Uterus (tissue), 2 donors: ENCODE results near the gene PPFIA3.

Source experiments
- POLR2A ChIP-seq, 2 donors: fragments of 450-650 bp; IDR thresholded peaks; one replicate each; pipeline ENCODE4 v1.6.1; 2016; ENCODE audit warnings: antibody characterized with exemption in 2 of 2, mild to moderate bottlenecking in 1 of 2, moderate library complexity in 1 of 2
- TF ChIP-seq, protein P1 (sequence below), 4 experiments: fragments of 200-600 bp in 2 of 4; fragments of 450-650 bp in 2 of 4; sonication (generic) in 2 of 4; IDR thresholded peaks; one replicate each; pipeline ENCODE4 v1.5.1; 2016 to 2019; ENCODE audit warnings: antibody characterized with exemption in 4 of 4, mild to moderate bottlenecking in 2 of 4, moderate library complexity in 1 of 4

DNA sequence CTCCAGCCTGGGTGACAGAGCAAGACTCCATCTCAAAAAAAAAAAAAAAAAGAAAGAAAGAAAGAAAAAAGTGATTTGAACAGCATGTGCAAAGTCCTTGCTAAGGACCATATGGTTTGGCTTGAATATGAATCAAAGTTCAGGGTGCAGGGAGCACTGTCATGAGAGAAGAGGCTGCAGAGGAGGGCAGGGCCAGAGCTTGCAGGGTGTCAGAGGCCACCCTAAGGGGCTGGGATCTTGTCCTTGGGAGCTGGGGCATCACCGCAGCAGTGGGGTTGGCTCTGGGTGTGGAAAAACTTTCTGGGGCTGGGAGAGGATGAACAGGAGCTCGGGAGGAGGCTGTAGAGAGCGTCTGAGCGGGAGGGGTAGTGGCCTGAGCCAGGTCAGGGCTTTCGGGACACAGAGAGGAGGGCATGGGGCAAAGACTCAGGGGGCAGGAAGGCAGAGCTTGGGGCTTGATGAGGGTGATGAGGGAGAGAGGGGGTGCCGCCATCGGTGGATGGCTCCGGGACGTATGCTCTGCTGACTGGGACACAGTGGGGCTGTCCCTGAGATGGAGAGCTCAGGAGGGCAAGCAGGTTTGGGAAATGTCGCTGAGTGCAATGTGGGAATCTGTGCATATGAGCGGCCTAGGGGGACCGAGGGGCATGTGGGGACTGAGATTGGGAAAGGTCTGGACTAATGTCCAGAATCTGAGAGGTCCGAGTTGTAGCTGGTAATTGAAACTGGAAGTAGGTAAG is 41.3 kb downstream of the PPFIA3 start:
- TF ChIP-seq, protein P1, sequence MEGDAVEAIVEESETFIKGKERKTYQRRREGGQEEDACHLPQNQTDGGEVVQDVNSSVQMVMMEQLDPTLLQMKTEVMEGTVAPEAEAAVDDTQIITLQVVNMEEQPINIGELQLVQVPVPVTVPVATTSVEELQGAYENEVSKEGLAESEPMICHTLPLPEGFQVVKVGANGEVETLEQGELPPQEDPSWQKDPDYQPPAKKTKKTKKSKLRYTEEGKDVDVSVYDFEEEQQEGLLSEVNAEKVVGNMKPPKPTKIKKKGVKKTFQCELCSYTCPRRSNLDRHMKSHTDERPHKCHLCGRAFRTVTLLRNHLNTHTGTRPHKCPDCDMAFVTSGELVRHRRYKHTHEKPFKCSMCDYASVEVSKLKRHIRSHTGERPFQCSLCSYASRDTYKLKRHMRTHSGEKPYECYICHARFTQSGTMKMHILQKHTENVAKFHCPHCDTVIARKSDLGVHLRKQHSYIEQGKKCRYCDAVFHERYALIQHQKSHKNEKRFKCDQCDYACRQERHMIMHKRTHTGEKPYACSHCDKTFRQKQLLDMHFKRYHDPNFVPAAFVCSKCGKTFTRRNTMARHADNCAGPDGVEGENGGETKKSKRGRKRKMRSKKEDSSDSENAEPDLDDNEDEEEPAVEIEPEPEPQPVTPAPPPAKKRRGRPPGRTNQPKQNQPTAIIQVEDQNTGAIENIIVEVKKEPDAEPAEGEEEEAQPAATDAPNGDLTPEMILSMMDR (IDR thresholded peaks at IDR 0.05) = no peak
- no peak for TF ChIP-seq POLR2A (IDR thresholded peaks at IDR 0.05)
